Adrenal gland (tissue), 5 donors: ENCODE results near the gene SRGAP3.

ENCODE experiments used
- CTCF ChIP-seq, 6 experiments: fragments of 450-650 bp in 4 of 6; fragments of 200-600 bp in 2 of 6; sonication (generic) in 1 of 6; IDR thresholded peaks; 1 replicate in 5 of 6; 2 replicates in 1 of 6; pipeline versions ENCODE4 v1.5.1 to v1.8.0; 2016 to 2021; ENCODE audit warnings: antibody characterized with exemption in 6 of 6, mild to moderate bottlenecking in 2 of 6, moderate library complexity in 1 of 6
- POLR2A ChIP-seq, 2 donors: fragments of 450-650 bp; IDR thresholded peaks; one replicate each; pipeline ENCODE4 v1.6.1; 2017; ENCODE audit warnings: antibody characterized with exemption in 2 of 2, mild to moderate bottlenecking in 2 of 2, moderate library complexity in 1 of 2
- donor health status: DM: no; HTN: no; CAD: no.

GRCh38 chr3:9087831-9088413, 161.5 kb downstream of the SRGAP3 start:
- TF ChIP-seq POLR2A (IDR thresholded peaks at IDR 0.05) (no peak), CTCF (IDR thresholded peaks at IDR 0.05) (no peak)
